ENCODE measurements around the gene CHST8.

Gene CHST8

GRCh38 chr19:33673258-33673875, 51.6 kb downstream of the CHST8 start:
- DNase-seq: no peak
- H3K79me2 ChIP-seq (ENCODE audit: control insufficient read depth, insufficient read depth, low read length, poor library complexity): no peaks in the 10 kb centered on the region
- no peak overlapping the region for H2AK5ac ChIP-seq (ENCODE audit: low read length)
- no peak overlapping the region for H2AFZ ChIP-seq (ENCODE audit: insufficient read depth, low read length, poor library complexity)
- H3K79me1 ChIP-seq (ENCODE audit: low read length): no peaks in the 10 kb centered on the region
- no peak overlapping the region for H3K23ac ChIP-seq (ENCODE audit: low read length)
- no peak overlapping the region for H2BK5ac ChIP-seq (ENCODE audit: low read depth, low read length, poor library complexity)
- no CpG with 5 or more reads among the region's 9 CpGs for WGBS (ENCODE audit: extremely low coverage, insufficient coverage, insufficient read length)
- H3K4ac ChIP-seq (ENCODE audit: low read depth, low read length): no peak overlapping the region
- H3K4me1 ChIP-seq (ENCODE audit: control insufficient read depth in 1 of 2, insufficient read depth in 2 of 2, low read length in 2 of 2): no peaks in the 10 kb centered on the region
- no peaks in the 10 kb centered on the region for H3K27me3 ChIP-seq (ENCODE audit: insufficient read depth, low read length)
- peak overlapping the region; percentile 36 for H3K4me3 ChIP-seq (ENCODE audit: low read depth, low read length)
- no peak overlapping the region for H3K27ac ChIP-seq (ENCODE audit: low read depth, low read length)
- H3K14ac ChIP-seq (ENCODE audit: low read length): no peak overlapping the region
- H3K36me3 ChIP-seq (ENCODE audit: control insufficient read depth in 1 of 2, insufficient read depth in 2 of 2, low read length in 2 of 2): no peaks in the 10 kb centered on the region
- H2BK120ac ChIP-seq (ENCODE audit: insufficient read depth, low read length, poor library complexity): no peak overlapping the region
- H4K12ac ChIP-seq (ENCODE audit: low read depth, low read length): no peak overlapping the region
- H4K91ac ChIP-seq (ENCODE audit: low read depth, low read length): no peak overlapping the region
- no peak overlapping the region for H3K4me2 ChIP-seq (ENCODE audit: low read length)
- H2BK12ac ChIP-seq (ENCODE audit: low read length): no peak overlapping the region
- no peaks in the 10 kb centered on the region for H3K9me3 ChIP-seq (ENCODE audit: insufficient read depth, low read depth, low read length)
- no peak overlapping the region for H4K8ac ChIP-seq (ENCODE audit: low read depth, low read length)
- no peak overlapping the region for H3K18ac ChIP-seq (ENCODE audit: low read length)
- H3K9ac ChIP-seq (ENCODE audit: low read length): no peak overlapping the region

DNA sequence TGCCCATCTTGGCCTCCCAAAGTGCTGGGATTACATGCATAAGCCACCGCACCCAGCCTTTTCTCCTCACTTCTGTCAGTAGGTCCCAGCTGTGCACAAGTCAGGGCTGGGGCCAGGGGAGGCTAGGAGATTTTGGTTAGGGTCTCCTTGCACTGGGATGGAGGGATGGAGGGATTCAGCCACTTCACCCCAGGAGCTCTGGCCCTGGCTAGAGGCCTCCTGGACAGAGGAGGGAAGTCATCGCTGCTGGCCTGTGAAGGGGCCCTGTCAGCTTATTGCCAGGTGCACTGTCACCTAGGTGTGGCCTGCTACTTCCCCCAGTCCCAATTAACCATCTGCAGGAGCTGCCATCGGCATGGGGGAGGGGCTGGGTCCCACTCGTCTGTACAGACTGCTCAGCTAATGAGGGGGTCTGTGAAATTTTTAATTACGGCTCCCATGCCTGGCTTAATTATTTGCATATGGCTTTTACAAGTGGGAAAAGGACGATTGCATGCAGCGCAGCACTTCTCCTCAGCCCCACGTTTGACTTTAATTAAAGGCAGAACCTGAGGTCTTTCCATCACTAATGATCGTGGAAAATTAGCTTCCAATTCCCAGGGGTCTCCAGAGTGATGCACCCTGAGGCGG, 52.4 kb downstream of the CHST8 start:
- Histone ChIP-seq H3K79me2 (ENCODE audit: control insufficient read depth, insufficient read depth, low read length, poor library complexity) (no peaks in the 10 kb centered on the region), H3K23ac (ENCODE audit: low read length) (no peak overlapping the region), H2BK12ac (ENCODE audit: low read length) (no peak overlapping the region), H3K4me3 (ENCODE audit: low read depth, low read length) (no peak overlapping the region), H4K8ac (ENCODE audit: low read depth, low read length) (no peak overlapping the region), H2AFZ (ENCODE audit: insufficient read depth, low read length, poor library complexity) (no peak overlapping the region), H3K27ac (ENCODE audit: low read depth, low read length) (no peak overlapping the region), H3K27me3 (ENCODE audit: insufficient read depth, low read length) (no peaks in the 10 kb centered on the region), H2AK5ac (ENCODE audit: low read length) (no peak overlapping the region), H3K4me1 (ENCODE audit: control insufficient read depth in 1 of 2, insufficient read depth in 2 of 2, low read length in 2 of 2) (no peaks in the 10 kb centered on the region), H2BK5ac (ENCODE audit: low read depth, low read length, poor library complexity) (no peak overlapping the region), H4K12ac (ENCODE audit: low read depth, low read length) (no peak overlapping the region), H3K4ac (ENCODE audit: low read depth, low read length) (no peak overlapping the region), H3K4me2 (ENCODE audit: low read length) (no peak overlapping the region), H3K9ac (ENCODE audit: low read length) (no peak overlapping the region), H3K14ac (ENCODE audit: low read length) (no peak overlapping the region), H3K79me1 (ENCODE audit: low read length) (no peaks in the 10 kb centered on the region), H2BK120ac (ENCODE audit: insufficient read depth, low read length, poor library complexity) (no peak overlapping the region), H3K18ac (ENCODE audit: low read length) (no peak overlapping the region), H3K36me3 (ENCODE audit: control insufficient read depth in 1 of 2, insufficient read depth in 2 of 2, low read length in 2 of 2) (no peaks in the 10 kb centered on the region), H3K9me3 (ENCODE audit: insufficient read depth, low read depth, low read length) (no peaks in the 10 kb centered on the region), H4K91ac (ENCODE audit: low read depth, low read length) (no peak overlapping the region)
- no CpG with 5 or more reads among the region's 10 CpGs for WGBS (ENCODE audit: extremely low coverage, insufficient coverage, insufficient read length)
- no peak for DNase-seq

DNA sequence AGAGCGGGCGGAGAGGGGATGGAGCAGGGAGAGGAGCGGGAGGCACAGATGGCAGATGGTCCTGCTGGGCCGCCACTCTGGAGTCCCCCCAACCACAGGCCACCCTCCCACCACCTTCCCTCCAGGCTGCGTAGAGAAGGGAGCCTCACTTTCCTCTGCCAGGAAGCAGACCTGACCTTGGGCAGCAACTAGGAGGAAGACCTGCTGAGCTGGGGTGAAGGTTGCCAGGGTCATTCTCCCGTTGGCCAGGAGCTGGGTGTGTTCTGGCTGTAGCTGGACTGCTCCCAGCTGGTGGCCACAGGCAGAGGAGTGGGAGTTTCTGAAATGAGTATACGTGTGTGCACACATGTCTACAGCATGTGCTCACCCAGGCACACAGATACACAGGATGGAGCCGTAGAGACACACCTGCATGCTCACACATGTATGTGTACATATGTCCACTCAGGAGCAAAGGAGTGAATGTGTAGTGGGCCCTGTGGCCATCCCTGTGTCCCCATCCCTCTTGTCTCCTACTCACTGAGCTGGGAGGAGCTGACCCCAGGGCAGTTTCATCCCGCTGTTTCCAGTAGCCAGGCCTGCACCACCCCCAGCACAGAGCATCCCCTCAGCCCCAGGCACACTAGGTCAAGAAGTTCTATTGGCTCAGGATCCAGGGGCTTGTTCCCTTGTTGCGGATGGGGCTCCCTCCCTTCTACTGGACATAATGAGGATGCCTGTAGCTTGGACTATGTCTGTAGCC, 53.0 kb downstream of the CHST8 start:
- no peak overlapping the region for H4K91ac ChIP-seq (ENCODE audit: low read depth, low read length)
- H3K14ac ChIP-seq (ENCODE audit: low read length): no peak overlapping the region
- no peak overlapping the region for H3K4me2 ChIP-seq (ENCODE audit: low read length)
- no peaks in the 10 kb centered on the region for H3K27me3 ChIP-seq (ENCODE audit: insufficient read depth, low read length)
- H3K79me1 ChIP-seq (ENCODE audit: low read length): no peaks in the 10 kb centered on the region
- no peak overlapping the region for H3K9ac ChIP-seq (ENCODE audit: low read length)
- peak overlapping the region; percentile 11 for H3K4me3 ChIP-seq (ENCODE audit: low read depth, low read length)
- no peak overlapping the region for H2BK5ac ChIP-seq (ENCODE audit: low read depth, low read length, poor library complexity)
- H3K79me2 ChIP-seq (ENCODE audit: control insufficient read depth, insufficient read depth, low read length, poor library complexity): no peaks in the 10 kb centered on the region
- no peak for DNase-seq
- H3K36me3 ChIP-seq (ENCODE audit: control insufficient read depth in 1 of 2, insufficient read depth in 2 of 2, low read length in 2 of 2): no peaks in the 10 kb centered on the region
- H3K23ac ChIP-seq (ENCODE audit: low read length): no peak overlapping the region
- H3K4me1 ChIP-seq (ENCODE audit: control insufficient read depth in 1 of 2, insufficient read depth in 2 of 2, low read length in 2 of 2): no peaks in the 10 kb centered on the region
- H4K8ac ChIP-seq (ENCODE audit: low read depth, low read length): no peak overlapping the region
- no peak overlapping the region for H4K12ac ChIP-seq (ENCODE audit: low read depth, low read length)
- H2BK12ac ChIP-seq (ENCODE audit: low read length): no peak overlapping the region
- no peak overlapping the region for H2AFZ ChIP-seq (ENCODE audit: insufficient read depth, low read length, poor library complexity)
- no peak overlapping the region for H2BK120ac ChIP-seq (ENCODE audit: insufficient read depth, low read length, poor library complexity)
- H3K27ac ChIP-seq (ENCODE audit: low read depth, low read length): no peak overlapping the region
- no peak overlapping the region for H3K18ac ChIP-seq (ENCODE audit: low read length)
- no peak overlapping the region for H3K4ac ChIP-seq (ENCODE audit: low read depth, low read length)
- no peaks in the 10 kb centered on the region for H3K9me3 ChIP-seq (ENCODE audit: insufficient read depth, low read depth, low read length)
- H2AK5ac ChIP-seq (ENCODE audit: low read length): no peak overlapping the region
- no CpG with 5 or more reads among the region's 10 CpGs for WGBS (ENCODE audit: extremely low coverage, insufficient coverage, insufficient read length)

GRCh38 chr19:33675501-33676124, 53.9 kb downstream of the CHST8 start:
- no peak overlapping the region for H2AK5ac ChIP-seq (ENCODE audit: low read length)
- H3K4me2 ChIP-seq (ENCODE audit: low read length): no peak overlapping the region
- no peaks in the 10 kb centered on the region for H3K79me2 ChIP-seq (ENCODE audit: control insufficient read depth, insufficient read depth, low read length, poor library complexity)
- H3K18ac ChIP-seq (ENCODE audit: low read length): no peak overlapping the region
- no peak overlapping the region for H3K14ac ChIP-seq (ENCODE audit: low read length)
- no peaks in the 10 kb centered on the region for H3K27me3 ChIP-seq (ENCODE audit: insufficient read depth, low read length)
- no peak overlapping the region for H3K4ac ChIP-seq (ENCODE audit: low read depth, low read length)
- peak overlapping the region; percentile 18 for H3K4me3 ChIP-seq (ENCODE audit: low read depth, low read length)
- no peak overlapping the region for H2BK120ac ChIP-seq (ENCODE audit: insufficient read depth, low read length, poor library complexity)
- H2BK12ac ChIP-seq (ENCODE audit: low read length): no peak overlapping the region
- no peaks in the 10 kb centered on the region for H3K4me1 ChIP-seq (ENCODE audit: control insufficient read depth in 1 of 2, insufficient read depth in 2 of 2, low read length in 2 of 2)
- no peak for DNase-seq
- H4K91ac ChIP-seq (ENCODE audit: low read depth, low read length): no peak overlapping the region
- H3K79me1 ChIP-seq (ENCODE audit: low read length): no peaks in the 10 kb centered on the region
- no peak overlapping the region for H3K23ac ChIP-seq (ENCODE audit: low read length)
- H2AFZ ChIP-seq (ENCODE audit: insufficient read depth, low read length, poor library complexity): no peak overlapping the region
- H3K9me3 ChIP-seq (ENCODE audit: insufficient read depth, low read depth, low read length): no peaks in the 10 kb centered on the region
- H3K9ac ChIP-seq (ENCODE audit: low read length): no peak overlapping the region
- no peak overlapping the region for H3K27ac ChIP-seq (ENCODE audit: low read depth, low read length)
- WGBS (ENCODE audit: extremely low coverage, insufficient coverage, insufficient read length): no CpG with 5 or more reads among the region's 7 CpGs
- no peak overlapping the region for H4K8ac ChIP-seq (ENCODE audit: low read depth, low read length)
- no peak overlapping the region for H2BK5ac ChIP-seq (ENCODE audit: low read depth, low read length, poor library complexity)
- H4K12ac ChIP-seq (ENCODE audit: low read depth, low read length): no peak overlapping the region
- H3K36me3 ChIP-seq (ENCODE audit: control insufficient read depth in 1 of 2, insufficient read depth in 2 of 2, low read length in 2 of 2): no peaks in the 10 kb centered on the region

Measured in trophoblast cell (in vitro differentiated cells and primary cell).